KG1 (cell line): ENCODE data around the gene C1QA.
"Not testable (repeated sequence)": the region's sequence is repeated elsewhere in the genome, so short reads cannot be mapped to it uniquely, and the experiment has no call there.

Experiments used
- DNase-seq: peaks from one replicate; lab custom pipeline; 2025; lab: John Stamatoyannopoulos, UW

C1QA gene

DNA sequence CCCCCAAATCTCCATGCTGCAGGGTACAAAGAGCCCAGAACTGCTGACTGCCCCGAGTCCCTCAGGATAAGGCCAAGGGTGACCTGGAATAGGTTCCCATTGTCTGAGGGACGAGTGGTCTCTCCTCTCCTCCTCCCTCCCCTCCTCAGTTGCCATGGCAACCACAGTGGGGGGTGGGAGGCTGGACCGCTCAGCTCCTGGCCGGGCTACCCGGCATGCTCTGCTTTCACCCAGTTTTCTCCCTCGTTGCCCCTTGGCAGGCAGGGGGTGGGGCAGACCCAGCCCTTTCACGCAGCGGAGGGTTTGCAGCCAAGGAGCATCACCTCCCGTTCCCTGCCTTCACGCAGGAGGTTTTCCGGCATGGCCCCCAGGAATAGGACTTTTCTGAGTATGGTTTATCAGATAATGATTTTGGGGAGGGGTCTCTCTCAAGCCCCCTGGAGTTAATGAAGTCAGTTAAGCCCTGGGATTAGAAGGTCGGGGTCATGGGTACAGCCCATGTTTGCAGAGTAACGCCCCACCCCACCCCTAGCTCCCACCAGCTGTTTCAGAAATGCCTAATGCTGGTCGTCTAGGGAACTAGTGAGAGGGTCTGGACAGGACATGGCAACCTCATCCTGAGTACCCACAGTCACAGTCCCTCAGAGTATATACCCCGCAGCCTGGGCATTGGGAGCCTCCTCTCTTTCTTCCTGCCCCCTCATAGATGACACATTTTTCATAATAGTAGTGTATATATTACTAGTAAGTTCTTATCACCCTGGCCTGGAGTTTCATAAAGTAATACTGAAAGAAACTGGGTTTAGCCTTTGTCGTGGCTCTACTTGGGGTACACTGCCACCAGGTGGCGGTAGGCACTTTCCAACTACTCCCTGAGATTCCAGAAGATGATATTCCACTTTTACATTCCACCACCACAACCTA, 37.3 kb downstream of the C1QA start:
- no peak for DNase-seq

DNA sequence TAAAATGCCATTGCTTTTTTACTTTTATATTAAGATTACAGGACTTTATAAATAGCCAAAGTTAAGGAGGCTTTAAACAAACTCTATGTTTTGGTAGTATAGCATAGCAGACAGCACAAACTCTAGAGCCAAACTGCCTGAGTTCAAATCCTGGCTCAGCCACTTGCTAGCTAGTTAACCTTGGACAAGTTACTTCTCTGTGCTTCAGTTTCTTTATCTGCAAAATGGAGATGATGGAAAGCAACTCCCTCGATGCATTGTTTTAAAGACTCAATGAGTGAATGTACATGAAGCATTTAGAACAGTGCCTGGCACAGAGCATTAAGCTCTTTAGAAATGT, 38.0 kb downstream of the C1QA start:
- no peak for DNase-seq

DNA sequence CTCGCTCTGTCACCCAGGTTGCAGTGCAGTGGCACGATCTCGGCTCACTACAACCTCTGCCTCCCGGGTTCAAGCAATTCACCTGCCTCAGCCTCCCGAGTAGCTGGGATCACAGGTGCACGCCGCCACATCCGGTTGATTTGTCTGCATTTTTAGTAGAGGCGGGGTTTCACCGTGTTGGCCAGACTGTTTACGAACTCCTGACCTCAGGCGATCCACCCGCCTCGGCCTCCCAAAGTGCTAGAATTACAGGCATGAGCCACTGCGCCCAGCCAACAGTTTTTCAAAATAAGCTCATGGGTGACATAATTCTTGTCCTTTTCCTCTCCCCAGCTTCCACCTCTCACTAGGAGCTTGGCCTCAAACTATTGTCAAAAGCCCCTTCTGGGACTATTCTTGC, 39.7 kb downstream of the C1QA start:
- DNase-seq = not testable (repeated sequence)

DNA sequence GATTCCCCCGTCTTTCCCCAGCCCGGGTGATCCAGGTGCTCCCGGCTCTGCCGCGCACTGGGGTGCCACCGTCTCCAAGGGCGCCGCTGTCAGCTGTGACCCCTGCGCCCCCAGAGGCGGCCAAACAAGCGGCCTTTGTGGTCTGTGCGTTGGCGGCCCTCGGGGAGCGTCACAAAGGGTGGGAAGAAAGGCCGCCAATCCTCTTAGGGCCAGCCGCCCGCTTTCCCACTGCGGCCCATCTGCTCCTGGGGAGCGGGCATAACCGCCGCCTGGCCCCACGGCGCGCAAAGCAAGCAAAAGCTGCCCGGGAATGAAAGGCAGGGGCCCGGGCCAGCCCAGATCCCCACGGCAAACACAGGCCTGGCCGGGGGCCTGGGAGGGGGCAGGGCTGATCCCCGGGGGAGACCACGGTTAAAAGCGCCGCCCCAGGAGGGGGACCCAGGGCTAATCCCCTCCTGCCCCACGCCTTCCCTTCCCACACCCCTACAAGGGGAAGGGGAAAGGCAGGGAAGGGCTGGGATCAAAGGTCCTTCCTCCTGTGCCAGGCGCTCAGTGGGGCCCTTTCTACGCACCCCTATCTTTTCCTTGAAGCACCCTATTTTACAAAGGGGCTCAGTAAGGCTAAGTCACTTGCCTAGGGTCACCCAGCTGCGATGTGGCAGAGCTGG, 40.6 kb downstream of the C1QA start:
- DNase-seq = no peak

DNA sequence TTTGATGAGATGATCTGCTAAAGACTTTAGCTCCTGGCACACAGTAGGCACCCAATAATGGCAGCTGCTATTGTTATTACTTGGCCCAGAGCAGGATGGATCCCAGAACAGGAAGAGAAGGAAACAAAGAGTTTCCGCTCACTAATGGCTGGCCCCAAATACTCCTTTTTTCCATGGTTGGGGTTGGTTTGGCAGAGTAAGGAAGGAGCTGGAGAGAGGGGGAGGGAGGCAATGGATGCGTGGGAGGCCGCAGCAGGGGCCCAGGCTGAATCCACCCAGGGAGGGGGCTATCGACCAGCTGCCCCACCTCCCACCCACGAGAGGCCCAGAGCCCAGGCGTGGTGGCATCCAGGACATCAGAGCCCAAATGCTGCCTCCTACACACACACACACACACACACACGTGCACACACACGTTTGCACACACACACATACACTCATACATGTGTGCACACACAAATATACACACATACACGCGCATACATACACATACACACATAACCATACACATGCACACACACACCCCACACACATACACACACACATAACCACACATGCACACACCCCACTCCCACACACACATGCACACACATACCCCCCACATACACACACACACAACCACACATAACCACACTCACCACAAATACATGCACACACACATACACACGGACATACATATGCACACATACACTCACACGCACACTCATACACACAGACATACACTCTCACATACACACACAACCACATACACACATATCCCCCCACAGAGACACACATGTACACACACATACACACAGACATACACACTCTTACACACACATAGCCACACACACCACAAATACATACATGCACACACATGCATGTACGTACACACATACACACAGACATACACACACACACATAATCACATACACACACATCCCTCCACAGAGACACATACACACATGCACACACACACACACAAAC, 41.8 kb downstream of the C1QA start:
- no peak for DNase-seq

DNA sequence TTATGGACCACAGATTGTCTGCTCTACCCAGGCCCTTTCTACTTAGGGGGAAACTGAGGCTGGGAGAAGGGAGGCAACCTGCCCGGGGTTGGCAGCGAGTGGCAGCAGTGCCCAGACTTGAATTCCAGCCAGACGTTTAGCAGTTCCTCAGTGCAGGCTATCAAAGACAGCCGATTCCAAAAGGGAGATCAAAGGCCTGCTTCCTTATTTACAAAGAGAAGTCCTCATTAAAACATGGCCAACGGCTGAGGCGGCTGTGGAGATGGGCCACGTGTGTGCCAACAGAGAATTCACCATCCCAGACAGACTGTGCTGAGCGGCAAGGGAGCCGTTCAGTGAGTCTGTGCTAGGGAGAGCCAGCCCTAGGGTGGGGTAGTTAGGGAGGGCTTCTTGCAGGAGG, 44.3 kb downstream of the C1QA start:
- no peak for DNase-seq

DNA sequence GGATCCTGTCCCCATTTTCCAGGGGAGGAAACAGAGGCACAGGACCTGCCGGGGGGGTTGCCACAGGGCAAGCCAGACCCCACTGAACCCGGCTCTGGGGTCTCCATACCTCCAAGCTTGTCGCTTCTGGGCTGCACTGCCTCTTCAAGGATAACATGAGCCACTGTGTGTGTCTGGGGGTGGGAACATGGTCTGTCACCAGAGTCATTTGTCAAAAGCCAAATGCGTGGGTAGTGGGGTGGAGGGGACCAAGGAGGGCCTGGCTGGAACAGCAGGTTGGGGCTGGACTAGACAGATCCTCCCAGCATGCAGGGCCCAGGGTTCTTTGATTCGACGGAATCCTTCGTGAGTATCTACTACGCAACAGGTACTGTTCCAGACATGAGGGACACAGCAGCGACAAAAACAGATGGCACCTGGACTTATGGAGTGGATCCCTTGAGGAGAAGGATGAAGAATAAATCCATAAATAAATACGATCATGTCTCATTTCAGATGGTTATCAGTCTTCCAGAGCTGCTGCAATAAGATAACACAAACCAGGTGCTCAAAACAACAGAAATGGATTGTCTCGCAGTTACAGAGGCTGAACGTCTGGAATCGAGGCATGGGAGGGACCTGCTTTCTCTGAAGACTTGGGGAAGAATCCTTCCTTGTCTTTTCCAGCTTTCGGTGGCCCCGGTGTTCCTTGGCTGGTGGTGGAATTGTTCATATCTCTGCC, 45.3 kb downstream of the C1QA start:
- DNase-seq = no peak

DNA sequence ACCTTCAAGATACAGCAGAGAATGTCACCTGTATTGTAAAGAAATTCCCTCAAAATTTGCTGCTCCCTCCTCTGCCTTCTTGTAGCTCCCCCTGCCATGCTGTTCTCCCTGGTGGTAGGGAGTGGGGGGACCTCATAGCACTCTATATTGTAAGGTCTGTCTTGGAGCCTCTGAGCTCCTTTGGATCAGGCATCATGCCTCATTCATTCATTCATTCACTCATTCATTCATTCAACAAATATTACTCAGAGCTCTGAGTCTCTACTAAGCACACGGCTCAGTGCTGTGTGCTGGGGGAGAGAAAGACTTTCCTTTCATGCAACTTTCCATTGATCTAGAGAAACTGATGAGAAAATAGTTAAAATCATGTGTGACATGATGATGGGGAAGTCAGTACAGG, 47.1 kb downstream of the C1QA start:
- no peak for DNase-seq

DNA sequence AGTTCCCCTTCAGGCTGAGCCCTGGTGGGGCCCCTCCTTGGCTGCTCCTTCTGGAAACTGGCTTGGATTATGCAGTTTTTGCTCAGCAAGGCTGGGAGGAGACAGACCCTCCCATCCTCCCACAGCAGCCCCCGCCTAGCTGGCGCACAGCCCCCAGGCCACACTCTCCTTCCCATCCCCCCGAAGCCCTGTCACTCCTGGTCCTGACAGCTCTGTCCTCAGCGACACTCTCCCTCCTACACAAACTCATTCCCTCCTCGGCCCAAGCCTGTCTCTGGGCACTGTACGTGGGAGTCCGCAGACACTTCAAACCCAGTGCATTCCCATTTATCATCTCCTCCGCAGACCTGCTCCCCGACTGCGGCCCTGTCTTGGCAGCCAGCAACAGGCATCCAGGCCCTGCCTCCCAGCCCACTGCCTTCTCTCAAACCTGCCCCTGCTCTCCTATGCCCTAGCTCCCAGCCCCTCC, 49.2 kb downstream of the C1QA start:
- no peak for DNase-seq

DNA sequence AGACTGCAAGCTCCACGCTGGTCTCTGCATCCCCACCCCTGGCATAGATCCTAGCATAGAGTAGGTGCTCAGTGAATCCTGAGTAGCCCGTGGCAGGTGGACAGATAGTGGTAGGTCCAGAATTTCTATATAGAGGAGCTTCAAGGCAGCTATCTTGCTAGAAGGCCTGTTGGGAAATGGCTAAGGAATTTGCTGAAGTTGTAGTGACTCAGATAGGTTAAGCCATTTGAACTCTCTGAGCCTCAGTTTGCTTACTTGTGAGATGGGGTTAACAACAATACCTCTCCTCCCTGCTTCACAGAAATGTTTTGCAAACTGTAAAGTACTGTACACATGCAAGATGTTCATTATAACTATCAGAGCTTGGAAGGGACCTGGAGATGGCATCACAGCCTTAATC, 50.8 kb downstream of the C1QA start:
- DNase-seq = no peak

DNA sequence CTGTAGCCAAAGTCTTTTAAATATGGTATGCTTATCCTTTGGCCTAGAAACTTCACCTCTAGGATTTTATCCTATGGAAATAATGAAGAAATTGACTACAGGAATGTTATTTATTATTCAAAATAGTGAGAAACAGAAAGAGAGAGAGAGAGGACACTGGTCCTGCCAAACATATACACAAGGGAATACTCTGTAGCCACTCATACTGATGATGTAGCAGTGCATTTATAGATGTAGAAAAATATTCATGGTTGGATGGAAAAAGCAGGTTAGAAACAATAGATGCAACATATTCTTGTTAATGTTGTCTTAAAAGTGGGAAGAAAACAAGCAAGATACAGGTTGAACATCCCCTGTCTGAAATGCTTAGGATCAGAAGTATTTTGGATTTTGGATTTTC, 52.0 kb downstream of the C1QA start:
- DNase-seq = no peak
